Esophagus muscularis mucosa (tissue), 4 donors: ENCODE results near the gene SAT2.

Experiments
- CTCF ChIP-seq, 3 experiments: fragments of 200-600 bp in 2 of 3; fragments of 450-650 bp in 1 of 3; sonication (generic) in 2 of 3; IDR thresholded peaks; one replicate each; pipeline ENCODE4 v1.5.1; 2017 to 2019; ENCODE audit warnings: antibody characterized with exemption in 3 of 3, mild to moderate bottlenecking in 2 of 3, moderate library complexity in 1 of 3
- EP300 ChIP-seq: sonication (generic); formaldehyde crosslinking; IDR thresholded peaks from one replicate; pipeline ENCODE4 v1.6.1; 2017; ENCODE audit warnings: antibody characterized with exemption
- POLR2A ChIP-seq: fragments of 450-650 bp; IDR thresholded peaks from one replicate; pipeline ENCODE4 v1.6.1; 2017; ENCODE audit warnings: antibody characterized with exemption, moderate library complexity, mild to moderate bottlenecking, low read depth

DNA sequence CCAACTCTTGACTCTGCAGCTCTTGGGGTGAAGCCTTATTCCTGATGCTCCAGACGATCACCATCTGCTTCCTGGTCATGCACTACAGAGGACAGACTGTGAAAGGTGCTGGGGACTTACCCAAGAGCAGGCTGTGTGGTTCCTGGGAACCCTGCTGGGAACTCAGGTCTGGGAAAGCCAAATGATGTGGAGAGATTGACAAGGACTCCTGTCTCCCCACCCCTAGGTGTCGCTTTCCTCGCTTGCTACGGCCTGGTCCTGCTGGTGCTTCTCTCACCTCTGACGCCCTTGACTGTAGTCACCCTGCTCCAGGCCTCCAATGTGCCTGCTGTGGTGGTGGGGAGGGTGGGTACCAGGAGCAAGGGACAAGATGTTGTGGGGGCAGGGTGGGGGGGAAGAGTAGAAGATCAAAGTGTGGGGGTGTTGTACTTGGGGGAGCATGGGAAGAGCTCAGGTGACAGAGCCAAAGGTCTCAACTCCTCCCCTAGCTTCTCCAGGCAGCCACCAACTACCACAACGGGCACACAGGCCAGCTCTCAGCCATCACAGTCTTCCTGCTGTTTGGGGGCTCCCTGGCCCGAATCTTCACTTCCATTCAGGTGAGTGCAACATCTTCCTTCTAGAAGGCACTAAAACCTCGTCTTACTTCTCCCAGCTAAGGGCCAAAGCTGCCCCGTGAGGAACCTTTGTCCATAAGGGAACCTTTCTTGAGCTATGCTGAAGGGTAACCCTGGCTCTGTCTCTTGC lies 40.8 kb downstream of the SAT2 start:
- TF ChIP-seq CTCF (IDR thresholded peaks at IDR 0.05): peak in 1 of 3 experiments; percentile 17
- TF ChIP-seq EP300: no peak
- no peak for TF ChIP-seq POLR2A
